Fibroblast of skin of abdomen (primary cell): Measurements from ENCODE around the gene BCL10.
A peak's percentile ranks its signal among the peaks of the same experiment; 100 is the strongest.

Source experiments
- DNase-seq: peaks from one replicate; pipeline ENCODE4 v3.0.0-alpha.2; 2013

BCL10 gene

DNA sequence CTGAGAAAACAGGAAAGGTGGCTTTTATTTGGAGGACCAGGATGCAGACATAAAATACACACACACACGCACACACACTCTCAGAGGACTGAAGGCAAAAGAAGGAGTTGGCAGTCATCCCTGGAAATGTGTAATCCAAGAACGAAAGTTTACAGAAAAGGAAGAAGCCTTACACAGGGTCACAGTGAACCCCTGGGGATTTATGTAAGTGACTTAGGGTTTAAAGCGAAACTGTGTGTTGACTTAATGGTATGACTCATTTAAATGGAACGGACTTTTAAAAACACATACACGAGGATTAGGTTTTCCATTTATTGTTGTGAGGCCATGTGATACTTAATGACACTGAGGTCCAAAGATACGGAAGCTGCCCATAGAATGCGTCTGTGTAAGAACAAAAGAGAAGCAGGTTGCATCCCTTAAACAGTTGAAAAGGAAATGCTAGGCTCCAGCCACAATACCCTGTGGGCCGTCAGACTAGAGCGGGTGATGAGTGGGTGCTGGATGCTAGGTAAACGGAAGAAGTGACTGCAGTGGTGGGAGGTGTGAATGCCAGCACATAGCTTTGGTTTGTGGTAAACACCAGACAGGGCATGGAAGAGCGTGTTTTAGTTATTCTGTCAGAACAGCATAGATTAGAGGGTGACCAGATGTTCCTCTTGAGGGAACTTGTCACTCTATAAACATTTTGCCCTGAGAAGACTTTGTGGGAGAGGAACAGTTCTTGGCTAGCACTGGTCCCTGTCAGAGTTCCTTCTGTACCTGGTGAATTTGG is 21.6 kb upstream of the BCL10 start:
- peak; percentile 96 for DNase-seq

DNA sequence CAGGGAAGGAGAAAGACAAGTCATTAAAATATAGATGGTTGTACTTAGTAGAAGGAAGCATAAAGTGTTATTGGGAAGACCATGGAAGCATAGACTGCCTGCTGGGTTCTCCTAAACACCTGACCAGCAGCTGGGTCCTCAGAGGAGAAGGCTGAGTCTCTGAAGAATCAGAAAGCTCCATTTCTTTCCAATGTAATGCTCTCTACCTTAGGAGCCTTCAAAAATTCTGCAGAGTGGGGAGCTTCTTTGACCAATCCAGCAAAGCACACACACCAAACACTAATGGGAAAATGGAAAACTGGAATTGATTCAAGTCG is 21.1 kb upstream of the BCL10 start:
- no peak for DNase-seq

DNA sequence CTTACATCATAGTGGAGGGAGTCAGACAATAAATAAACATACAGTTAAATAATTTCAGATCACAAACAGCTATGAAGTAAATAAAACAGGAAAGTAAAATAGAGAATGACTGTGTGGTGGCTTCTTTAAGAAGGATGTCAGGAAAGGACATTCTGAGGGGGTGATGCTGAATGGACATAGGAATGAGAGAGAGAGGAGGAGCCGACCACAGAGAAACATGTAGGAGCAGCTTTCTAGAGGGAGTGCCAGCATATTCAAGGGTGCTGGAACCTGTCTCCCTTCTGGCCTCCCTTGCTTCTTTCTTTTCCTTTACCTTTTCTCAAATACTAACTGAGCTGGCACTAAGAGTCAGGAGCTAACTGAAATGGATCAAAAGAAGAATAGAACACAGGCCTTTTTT is 20.5 kb upstream of the BCL10 start:
- no peak for DNase-seq

DNA sequence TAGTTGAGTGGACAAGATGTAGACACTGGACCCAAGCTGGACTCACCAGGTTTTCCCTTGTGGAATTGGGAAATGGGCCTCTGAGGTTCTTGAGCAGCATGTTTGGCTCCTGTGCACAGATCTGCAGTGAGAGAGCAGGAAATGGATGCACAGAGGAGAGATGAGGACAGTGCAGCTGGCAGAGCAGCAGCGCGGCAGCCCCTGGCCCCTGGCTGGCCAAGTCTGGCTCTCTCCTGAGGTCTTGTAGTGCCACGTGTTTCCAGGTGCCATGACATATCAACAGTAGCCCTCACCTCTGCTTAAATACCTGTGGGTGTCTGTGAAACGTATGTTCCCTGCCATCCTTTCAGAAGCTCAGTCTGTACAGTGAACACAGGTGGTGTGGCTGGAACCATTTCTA is 19.2 kb upstream of the BCL10 start:
- no peak for DNase-seq

DNA sequence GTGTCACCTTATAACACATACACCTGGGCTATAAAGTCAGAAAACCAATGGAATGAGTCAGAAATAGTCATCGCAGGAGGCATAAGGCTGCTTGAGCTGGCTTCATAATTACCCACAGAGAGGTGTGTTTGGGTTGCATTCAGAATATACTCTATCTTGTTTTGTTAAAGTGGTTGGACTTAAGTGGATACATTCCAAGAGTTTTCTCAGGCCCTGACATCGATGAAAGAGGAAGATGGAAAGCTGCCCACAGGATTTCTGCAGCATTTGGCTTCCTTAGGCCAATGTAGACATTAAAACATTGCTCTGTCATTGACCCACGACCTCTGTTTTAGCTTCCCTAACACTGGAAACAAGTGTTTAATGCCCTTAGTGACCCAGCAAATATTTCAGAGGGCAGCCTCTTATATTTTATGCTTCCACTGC is 18.6 kb upstream of the BCL10 start:
- DNase-seq: no peak

DNA sequence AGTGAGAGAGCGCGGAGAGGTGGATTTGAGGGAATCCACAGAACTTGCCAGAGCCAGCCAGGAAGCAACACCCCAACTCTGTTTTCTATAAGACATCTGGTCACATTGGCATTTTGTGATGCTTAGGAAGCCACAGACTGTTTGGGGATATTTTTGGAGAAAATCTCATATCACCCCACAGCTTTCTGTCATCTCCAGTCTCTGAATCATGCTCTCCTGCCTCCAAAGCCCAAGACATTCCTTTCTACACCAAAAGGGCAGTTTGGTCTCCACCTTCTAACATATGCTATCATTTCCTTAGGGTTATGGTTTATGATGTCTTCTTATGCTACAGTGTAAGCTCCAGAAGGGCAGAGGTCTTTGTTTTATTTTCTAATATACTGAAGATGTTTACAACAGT is 14.4 kb upstream of the BCL10 start:
- DNase-seq: peak; percentile 46

DNA sequence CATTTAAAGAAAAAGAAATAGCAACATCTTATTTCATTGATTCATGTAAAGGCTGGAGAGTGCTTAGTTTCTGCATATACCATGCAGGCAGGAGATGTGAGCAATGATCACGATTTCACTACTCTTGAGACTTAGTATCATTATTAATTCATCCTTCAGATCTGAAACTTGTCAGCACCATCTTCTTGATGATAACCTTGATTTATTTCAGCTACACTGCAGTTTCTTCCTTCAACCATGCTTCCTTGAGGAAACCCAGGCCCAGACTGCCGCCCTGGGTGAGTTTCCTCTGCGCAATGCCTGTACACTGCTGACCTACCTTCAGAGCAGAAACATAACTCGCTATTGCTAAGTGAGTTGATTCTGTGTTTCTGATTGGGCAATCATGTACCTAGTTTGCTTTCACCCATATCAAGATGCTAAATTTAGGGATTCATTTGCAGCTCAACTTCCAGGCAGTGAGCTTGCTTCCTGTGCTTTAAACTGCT is 13.5 kb upstream of the BCL10 start:
- DNase-seq: no peak

DNA sequence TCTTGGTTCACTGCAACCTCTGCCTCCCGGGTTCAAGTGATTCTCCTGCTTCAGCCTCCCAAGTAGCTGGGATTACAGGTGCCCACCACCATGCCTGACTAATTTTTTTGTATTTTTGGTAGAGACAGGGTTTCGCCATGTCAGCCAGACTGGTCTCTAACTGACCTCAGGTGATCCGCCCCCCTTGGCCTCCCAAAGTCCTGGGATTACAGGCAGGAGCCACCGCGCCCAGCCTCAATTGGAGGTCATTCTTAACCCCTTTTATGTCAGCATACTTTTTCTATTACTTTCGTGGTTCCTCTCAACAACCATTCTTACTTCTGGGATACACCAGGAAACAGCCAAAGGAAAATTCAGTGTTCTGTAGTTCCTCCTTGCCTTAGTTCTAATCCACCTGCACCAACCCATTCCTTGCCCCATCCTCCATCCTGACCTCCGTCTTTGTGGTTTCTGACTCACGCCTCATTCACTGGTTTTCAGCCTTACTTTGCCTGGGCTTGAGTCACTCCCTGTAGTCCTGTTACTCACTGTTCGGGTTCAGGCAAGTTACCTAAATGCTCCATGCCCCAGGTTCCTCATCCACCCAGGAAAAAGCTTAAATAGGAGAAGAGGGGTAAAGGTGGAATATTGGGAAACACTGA is 12.9 kb upstream of the BCL10 start:
- peak; percentile 91 for DNase-seq

DNA sequence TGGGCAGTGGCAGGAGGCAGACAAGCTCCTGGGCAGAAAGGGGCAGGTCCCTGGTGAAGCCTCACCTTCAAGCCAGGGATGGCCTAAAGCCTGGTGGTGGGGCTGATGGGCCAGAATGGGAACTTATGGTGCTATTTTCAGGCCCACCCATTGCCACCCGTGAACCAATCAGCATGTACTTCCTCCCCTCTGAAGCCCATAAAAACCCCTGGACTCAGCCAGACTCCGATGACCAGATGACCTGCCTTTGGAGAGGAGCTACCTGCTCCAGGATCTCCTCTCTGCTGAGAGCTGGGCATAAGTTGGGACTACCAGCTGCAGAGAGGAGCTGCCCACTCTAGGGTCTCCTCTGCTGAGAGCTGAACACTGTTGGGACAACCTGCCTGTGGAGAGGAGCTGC is 7.8 kb upstream of the BCL10 start:
- no peak for DNase-seq

DNA sequence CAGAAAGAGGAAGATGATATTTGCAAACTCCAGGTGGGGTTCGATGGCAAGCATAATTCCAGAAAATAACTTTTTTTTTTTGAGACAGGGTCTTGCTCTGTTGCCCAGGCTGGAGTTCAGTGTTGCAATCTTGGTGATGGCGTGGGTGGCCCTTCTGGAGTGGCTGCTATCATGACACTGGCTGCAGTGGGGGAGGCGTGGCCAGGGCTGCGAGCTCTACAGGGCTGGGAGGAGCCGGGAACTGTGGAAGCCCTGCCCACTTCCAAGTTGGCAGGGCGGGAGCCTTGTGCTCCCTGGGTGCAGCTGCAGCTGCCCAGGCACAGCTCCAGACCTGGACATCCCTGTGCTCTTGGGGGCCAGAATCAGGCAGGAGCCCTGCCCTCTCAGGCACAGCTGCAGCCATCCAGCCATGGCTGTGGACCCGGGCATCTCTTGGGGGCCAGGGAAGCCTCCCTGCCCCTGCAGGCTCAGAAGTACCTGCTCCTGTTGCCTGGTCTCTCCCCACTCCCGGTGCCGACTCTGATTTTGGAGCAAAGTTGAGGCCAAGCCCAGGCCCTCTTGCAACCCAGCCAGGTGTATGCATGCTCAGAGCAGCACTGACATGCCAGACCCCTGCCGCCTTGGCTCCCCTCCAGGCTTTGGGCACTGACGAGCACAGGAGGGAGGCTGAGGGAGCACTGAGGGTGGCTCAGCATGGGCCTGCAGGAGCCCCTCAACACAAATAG is 7.2 kb upstream of the BCL10 start:
- no peak for DNase-seq

DNA sequence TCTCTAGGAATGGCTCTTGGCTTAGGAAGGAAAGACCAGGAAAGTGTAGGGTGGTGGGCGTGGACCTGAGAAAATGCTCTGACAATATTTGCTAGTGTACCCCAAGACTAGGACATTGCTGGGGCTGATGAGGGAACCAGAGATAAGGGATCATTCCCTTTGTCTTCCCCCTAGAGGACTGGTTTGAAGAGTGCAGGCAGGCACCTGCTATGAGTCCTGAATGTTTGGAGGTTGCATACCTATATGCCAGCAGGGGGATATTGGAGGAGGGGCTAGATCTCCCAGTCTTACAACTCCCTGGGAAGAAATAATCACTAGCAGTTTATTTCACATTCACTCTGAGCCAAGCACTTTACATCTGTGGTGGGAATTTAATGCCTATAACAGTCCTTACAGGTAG is 6.0 kb upstream of the BCL10 start:
- DNase-seq: no peak

DNA sequence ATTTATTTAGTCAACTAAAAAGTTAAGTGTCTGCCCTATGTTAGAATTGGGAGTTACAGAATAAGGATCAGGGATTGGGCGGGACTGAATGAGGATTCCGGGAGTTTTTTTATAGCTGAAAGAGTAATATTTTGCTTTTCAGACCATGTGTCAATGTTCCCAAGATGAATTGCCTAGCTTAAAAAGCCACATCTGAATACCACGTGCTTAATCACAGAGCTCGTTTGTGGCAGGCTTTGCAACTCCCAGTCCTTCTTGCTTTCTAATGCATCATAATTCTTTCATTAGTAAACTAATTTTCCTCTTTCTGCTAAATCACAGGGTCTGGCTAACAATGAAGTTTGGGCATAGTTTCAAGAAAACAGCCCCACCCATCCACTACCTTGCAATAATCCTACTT is 4.2 kb upstream of the BCL10 start:
- peak; percentile 67 for DNase-seq

DNA sequence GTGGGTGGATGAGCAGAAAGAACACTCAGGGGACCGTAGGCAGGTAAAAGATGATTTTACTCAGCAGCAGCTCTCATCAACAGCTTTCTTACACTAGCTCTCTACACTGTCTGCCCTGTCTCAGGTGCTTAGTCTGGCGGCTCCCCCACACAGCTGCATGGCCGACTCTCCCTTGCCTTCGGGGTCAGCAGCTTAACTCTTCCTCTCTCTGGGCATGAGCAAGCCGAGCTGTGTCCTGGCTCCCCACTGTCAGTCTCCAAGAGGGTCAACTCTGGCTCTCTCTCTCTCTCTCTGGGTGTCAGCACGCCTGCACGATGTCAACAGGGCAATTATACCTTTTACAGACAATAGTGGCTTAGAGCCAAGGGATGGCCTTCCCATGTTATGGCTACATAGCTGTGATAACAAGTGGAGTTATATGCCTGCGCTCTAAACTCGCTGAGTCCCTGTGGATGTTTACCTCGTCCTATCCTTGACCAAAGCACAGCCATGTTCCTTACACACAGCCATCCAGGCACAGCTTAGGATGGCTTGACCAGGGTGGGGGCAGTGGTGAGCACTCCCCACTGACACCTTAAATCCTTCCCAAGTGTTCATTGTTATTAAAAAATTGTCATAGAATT is 3.1 kb upstream of the BCL10 start:
- no peak for DNase-seq

DNA sequence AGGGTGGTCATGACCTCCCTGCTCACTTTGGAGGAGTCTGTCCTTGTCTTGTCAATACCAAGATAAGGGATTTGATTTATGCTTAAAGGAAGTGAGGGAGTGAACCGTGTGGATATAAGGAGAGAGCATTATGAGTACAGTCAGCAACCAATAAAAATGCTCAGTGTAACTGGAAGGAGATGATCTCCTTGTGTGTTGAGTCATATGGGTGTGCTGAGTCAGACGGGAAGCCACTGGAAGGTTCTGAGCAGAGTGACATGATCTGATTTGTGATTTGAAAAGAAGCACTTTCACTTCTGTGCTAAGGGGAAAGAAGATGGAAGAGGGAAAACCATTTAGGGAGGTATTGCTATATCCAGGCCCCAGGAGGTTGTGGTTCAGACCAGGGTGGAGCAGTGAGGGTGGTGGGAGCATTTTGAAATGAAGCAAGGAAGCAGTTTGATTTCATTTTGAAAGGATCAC is 2.5 kb upstream of the BCL10 start:
- peak; percentile 94 for DNase-seq

DNA sequence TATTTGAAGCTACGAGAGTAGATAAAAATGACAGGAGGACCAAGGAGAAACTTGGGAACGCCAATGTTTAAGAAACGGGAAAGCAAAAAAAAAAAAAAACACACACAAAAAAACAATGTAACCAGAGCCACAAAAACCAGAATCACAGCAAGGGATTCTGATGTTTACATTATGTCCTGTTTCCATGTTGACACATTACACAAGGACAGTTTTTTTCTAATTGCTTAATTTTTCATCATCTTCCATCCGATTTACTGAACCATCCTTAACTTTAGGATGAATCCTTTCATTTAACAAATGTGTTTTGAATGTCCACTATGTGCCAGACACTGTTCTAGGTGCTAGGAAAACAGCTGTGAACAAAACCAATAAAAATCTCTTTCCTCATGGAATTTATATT is 1.4 kb upstream of the BCL10 start:
- DNase-seq: no peak

DNA sequence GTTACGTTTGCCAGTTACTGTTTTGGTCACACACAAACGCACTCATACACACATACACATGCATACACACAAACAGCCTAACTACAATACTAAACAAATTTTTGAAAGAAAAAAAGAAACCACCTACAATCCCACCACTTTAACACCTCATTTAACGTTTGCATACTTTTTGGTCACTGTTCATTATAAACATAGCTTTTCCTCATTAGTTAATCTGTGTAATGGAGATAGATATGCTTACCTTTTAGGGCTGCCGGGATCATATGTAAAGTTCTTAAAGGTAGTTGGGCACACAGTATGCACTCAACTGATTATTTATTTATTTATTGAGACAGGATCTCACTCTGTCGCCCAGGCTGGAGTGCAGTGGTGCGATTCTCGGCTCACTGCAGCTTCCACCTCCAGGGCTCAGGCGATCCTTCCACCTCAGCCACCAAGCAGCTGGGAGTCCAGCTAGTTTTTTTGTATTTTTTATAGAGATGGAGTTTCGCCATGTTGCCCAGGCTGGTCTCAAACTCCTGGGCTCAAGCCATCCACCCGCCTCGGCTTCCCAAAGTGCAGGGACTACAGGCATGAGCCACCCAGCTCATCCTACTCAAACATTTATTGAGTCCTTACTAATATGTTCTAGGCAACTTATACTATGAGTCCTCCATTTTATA is 677 bp upstream of the BCL10 start:
- no peak for DNase-seq

DNA sequence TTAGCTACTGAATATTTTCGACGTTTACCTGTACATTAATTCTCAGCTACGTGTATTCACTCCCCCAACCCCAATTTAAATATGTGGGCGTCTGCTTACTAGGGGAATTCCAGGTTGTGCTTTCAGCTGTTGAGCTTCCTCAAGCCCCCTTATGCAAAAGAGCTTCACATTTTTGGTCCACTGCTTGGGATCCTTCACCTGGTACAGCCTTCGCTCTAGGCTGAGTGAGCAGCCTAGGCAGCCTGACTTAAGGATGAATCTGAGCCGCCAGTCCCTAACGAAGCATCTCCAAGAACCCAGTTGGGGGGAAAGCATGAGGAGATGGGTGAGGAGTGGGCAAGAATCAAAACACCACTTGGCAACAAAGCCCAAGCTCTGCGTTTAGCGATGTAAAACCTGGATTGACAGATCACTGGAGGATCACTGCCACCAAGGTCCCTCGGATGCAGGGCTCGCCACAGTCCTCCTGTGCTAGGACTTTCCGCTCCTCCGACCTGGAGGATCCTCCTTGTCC is 674 bp downstream of the BCL10 start:
- DNase-seq: no peak

DNA sequence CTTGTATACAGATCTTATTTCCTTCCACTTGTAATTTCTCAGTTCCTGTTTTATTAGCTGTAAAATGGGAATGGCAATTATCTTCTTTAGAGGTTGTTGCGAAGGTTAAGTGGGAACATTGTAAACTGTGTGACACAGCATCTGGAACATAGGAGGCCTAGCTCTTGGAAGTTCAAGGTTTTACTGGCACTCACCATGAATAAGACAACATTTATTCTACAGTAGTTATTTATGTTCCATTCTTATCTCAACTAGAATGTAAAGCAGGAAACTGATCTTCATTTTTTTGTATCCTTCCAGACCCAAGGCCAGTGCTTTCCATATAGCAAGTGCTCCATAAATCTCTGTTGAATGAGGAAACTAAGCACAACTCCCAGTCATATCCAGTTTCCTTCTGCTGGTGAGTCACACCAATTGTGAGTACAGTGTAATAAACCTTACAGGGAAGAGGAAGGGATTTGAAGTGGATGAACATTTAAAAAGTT is 1.4 kb downstream of the BCL10 start:
- peak; percentile 77 for DNase-seq

DNA sequence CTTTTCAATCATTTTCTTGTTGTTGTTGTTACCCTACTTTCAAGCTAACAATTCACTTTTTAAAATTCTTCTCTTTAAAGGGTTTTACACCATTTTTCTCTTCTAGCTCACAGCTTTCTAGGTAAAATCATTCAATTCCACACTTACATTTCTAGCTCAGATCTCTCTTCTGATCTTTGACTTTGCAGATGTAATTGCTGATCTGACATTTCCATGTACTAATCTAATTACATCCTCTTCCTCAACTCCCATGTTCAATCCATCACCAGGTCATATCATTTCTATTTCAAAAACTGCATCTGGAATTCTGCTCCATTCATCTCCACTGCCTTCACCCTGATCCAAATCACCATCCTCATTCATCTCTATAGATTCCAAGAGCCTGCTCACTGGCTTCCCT is 3.0 kb downstream of the BCL10 start:
- DNase-seq: no peak

DNA sequence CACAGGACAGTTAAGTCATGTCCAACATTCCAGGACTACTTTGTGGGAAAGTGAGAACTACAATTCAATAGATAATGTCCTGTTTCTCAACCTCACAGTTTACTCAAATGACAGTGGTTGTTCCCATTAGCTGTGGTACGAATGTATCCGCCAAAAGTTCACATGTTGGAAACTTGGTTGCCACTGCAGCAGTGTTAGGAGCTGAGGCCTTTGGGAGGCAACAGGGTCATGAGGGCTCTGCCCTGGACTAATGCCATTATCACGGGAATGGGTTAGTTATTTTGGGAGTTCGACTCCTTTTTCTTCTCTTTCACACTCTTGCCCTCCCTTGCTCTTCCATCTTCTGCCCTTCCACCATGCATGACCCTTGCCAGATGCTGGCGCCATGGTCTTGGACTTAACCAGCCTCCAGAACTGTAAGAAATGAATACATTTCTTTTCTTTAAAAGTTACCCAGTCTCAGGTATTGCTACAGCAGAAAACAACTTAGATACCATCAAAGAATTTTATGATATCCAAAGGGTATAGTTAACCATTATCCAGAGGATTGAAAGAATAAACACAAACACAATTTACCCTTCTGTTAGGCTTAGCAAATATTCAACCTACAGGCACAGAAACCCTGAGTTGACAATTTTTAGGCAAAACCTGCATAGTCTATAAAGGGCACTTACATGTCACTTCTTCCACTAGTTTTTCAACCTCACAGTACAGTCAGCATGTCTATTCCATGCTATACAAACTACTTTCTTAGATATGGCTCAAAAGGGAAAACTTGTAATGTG is 7.4 kb downstream of the BCL10 start:
- no peak for DNase-seq

DNA sequence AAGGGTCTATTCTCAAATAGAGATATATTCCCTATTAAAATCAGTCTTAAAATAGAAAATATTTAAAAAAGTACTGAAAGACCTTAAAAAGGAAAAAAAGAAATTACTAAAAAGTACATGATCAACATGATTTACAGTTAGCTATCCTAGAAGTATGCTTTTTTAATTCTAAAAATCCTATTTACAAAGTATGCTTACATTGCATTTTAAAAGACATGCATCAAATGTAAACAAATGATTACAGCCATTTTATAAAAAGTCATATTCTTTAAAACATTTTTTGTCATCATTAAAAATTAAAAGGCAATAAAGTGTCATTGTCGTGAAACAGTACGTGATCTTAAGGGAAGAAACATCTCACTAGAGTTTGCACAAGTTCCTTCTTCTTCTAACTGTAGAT is 9.1 kb downstream of the BCL10 start:
- DNase-seq: no peak

DNA sequence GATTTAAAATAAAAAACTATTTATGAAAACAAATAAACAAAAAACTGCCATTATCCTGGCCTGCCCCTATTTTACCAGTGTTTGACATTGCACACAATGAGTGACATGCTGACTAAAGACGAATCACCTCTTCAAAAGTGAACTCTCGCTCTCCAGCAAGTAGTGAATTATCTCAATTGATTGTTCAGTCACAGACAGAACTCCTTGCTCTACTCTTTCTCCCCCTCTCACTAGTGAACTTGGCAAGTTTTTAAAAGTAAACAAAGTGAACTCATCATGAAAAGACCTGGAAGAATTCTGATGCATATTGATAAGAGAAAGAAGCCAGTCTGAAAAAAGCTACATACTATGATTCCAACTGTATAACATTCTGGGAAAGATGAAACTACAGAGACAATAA is 12.3 kb downstream of the BCL10 start:
- no peak for DNase-seq
